GM18870 (cell line): ENCODE data around the gene TMEM214.

Experiments used
- ATAC-seq: cut with Tn5 transposase; IDR thresholded peaks from one replicate; pipeline ENCODE4 v1.9.1; 2021; ENCODE audit warnings: moderate library complexity; ENCODE audit not compliant: unreplicated experiment

Gene TMEM214

DNA sequence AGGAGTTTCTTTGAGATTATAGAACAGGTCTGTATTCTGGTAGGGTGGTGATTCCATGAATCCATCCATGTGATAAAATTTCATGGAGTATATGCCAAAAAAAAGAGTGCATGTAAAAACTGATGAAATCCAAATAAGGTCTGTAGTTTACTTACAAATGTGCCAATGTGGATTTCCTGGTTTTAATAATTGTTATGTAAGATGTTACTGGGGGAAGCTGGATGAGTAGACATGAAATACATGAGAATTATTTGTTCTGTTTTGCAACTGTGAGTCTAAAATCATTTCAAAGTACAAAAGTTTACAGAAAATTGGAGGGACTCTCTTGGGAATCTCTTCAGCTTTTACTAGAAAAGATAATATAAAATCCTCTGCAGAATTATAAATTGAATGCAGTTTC, 23.7 kb upstream of the TMEM214 start:
- ATAC-seq = no peak

- no peak for ATAC-seq
Observed at GRCh38 chr2:27009716-27010115, 23.0 kb upstream of the TMEM214 start.

DNA sequence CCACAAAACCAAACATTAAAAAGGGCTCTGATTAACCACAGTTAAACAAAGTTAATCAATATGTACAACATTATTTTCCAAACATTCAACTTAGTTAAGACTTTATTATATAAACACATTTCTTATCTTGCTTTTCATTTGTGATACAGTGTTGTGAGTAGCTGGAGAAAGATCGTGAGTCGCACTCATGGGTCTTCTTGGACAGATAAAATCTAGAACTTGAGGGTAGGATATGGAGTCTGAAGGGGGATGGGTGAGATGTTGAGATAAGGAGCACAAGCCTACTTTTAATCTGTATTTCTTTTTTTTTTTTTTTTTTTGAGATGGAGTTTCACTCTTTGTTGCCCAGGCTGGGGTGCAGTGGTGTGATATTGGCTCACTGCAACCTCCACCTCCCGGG, 22.6 kb upstream of the TMEM214 start:
- no peak for ATAC-seq

DNA sequence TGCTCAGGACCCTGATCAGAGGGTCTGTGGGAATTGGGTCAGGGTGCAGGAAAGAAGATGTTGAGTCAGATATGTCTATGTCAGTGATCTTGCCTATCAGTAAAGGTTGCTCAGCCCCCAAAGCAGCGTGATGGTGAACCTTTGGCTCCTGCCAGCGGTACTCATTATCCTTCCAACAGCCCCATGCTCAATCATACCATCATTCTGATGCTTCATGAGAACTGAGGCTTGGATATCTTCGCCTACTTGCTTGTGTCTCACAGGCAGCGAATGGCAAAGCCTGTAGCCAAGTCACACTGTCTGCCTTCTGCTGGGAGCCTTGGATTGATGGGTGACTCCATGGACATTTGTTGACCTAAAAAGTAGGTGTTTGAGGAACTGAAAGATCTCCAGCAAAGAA, 19.0 kb upstream of the TMEM214 start:
- ATAC-seq = no peak

GRCh38 chr2:27014771-27015433, 17.9 kb upstream of the TMEM214 start:
- no peak for ATAC-seq

DNA sequence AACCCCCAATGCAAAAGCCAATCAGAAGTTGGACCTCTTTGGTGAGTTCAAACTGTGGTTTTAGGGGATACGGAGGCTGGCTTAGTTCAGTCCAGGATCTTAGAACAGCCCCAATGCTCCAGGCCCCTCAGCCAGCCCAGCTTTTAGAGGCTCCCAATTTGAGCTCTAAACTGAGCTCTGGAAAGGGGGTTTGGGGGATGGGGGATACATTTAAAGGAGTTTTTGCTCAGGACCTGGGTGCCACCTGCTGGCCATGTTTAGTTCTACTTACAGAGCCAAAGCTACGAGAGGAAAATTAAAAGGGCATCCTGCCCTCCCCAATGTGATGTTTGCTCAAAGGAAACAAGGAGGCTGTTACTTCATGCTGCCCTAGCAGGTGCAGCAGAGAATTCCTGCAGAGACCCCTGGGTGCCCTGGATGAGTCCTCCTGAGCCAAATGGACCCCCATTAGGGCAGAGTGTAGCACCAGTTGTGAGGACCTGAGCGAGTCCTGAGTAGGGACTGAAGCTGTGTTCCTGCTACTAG, 15.9 kb upstream of the TMEM214 start:
- no peak for ATAC-seq

- no peak for ATAC-seq
Observed at GRCh38 chr2:27018142-27018541, 14.6 kb upstream of the TMEM214 start.

GRCh38 chr2:27019459-27019858, 13.3 kb upstream of the TMEM214 start:
- no peak for ATAC-seq

- no peak for ATAC-seq
Observed at GRCh38 chr2:27019931-27020855, 12.6 kb upstream of the TMEM214 start.

GRCh38 chr2:27021253-27022049, 11.3 kb upstream of the TMEM214 start:
- ATAC-seq = no peak

DNA sequence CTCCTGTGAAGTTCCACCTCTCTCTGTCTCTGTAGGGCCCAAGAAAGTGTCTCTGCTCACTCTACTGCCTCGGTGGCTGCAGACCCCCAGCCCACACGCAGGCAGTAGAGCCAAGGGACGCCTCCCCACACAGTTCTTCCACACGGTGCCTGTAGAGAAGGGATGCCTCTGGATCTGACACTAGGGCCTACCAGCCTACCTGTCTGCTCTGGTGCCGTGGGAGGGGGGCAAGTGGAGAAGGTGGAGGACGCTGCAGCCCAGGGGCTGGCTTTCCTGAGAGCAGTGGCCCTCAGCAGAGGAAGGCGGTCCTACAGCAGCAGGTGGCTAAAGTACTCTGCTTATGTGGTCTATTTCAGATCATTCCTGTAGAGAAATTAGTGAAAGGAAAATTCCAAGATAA, 9.0 kb upstream of the TMEM214 start:
- ATAC-seq = no peak

- ATAC-seq = no peak
Observed at GRCh38 chr2:27024188-27024587, 8.6 kb upstream of the TMEM214 start.

- ATAC-seq = no peak
Observed at GRCh38 chr2:27024812-27025211, 8.0 kb upstream of the TMEM214 start.

- no peak for ATAC-seq
Observed at GRCh38 chr2:27025281-27025800, 7.4 kb upstream of the TMEM214 start.

GRCh38 chr2:27025861-27026851, 6.6 kb upstream of the TMEM214 start:
- no peak for ATAC-seq

DNA sequence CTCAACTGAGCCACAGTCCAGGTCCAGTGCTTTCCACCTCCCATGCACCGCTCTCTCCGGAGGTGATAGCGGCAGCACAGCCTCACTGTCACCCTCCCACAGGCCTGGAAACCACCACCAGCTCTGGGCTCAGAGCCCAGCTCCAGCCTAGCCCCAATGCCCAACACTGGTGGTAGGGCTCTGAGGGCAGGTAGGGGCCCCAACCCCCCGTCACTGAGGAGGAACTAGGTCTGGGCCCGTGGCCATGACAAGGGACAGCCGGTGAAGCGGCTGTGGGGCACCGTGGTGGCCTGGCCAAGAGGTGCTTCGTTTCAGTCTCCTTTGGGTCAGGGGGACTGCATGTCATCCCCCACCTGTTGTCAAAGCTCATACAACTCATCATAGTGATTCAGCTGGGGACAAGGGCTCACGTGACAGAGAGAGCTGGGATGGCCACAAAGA, 5.5 kb upstream of the TMEM214 start:
- ATAC-seq = no peak

GRCh38 chr2:27029051-27029450, 3.7 kb upstream of the TMEM214 start:
- ATAC-seq = no peak

- peak; percentile 6 for ATAC-seq
Observed at GRCh38 chr2:27033253-27033852, 588 bp downstream of the TMEM214 start.

DNA sequence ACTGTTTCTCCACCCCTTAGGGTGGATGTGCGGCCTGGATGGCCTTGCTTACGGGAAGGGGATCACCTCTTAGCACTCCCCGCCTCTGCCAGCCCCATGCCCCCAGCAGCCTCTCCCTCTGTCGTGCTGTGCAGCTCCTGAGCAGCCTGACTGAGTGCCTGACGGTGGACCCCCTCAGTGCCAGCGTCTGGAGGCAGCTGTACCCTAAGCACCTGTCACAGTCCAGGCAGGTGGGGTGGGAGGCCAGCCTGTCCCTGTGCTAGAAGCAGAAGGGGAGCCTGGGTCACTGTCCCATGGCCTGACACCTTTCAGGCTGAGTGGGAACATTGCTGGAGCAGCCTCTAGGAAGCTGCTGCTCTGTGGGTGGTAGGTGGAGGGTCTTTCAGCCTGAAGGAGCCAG, 5.2 kb downstream of the TMEM214 start:
- ATAC-seq = no peak
